ENCODE results near the gene CD59.

The CD59 gene

GRCh38 chr11:33725496-33725895 lies 10.7 kb downstream of the CD59 start:
- no peak for DNase-seq (ENCODE audit: extremely low spot score)
- POLR2A ChIA-PET, result interaction anchor here (0.6 kb wide), 1 partner anchor 306 kb away, joined by 9 read pairs; no protein-coding TSS in a partner anchor
- CTCF ChIA-PET, result interaction anchor here (1.9 to 15.2 kb wide), 2 partner anchors 9 to 14 kb away, joined by 10 to 265 read pairs; partner anchors contain the start of gene CD59
- no peak for TF ChIP-seq CTCF (IDR thresholded peaks at IDR 0.05; ENCODE audit: control extremely low read depth, extremely low read depth, low read depth, missing control alignments)

- TF ChIP-seq CTCF (IDR thresholded peaks at IDR 0.05; ENCODE audit: control extremely low read depth, extremely low read depth, low read depth, missing control alignments), result no peak
- ChIA-PET CTCF (interaction anchor here (0.9 to 15.2 kb wide), 3 partner anchors 9 to 18 kb away, joined by 3 to 265 read pairs (median 10); partner anchors contain the start of gene CD59), POLR2A (interaction anchor here (0.5 kb wide), 1 partner anchor 403 kb away, joined by 4 read pairs; no protein-coding TSS in a partner anchor)
- no peak for DNase-seq (ENCODE audit: extremely low spot score)
These were observed 11.6 kb downstream of the CD59 start for GRCh38 chr11:33724644-33725035.

GRCh38 chr11:33723238-33723881 lies 12.9 kb downstream of the CD59 start:
- POLR2A ChIA-PET, result no interaction called here
- DNase-seq (ENCODE audit: extremely low spot score), result no peak
- CTCF ChIA-PET, result interaction anchor here (0.9 to 15.2 kb wide), 2 partner anchors 16 kb away, joined by 3 to 265 read pairs; partner anchors contain the start of gene CD59
- no peak for TF ChIP-seq CTCF (IDR thresholded peaks at IDR 0.05; ENCODE audit: control extremely low read depth, extremely low read depth, low read depth, missing control alignments)

GRCh38 chr11:33722590-33723234 lies 13.5 kb downstream of the CD59 start:
- ChIA-PET POLR2A (no interaction called here), CTCF (interaction anchor here (15.2 kb wide), 1 partner anchor 16 kb away, joined by 265 read pairs; the partner anchor contains the start of gene CD59)
- TF ChIP-seq CTCF (IDR thresholded peaks at IDR 0.05; ENCODE audit: control extremely low read depth, extremely low read depth, low read depth, missing control alignments), result no peak
- peak; percentile 72 for DNase-seq (ENCODE audit: extremely low spot score)

- TF ChIP-seq CTCF (IDR thresholded peaks at IDR 0.05; ENCODE audit: control extremely low read depth, extremely low read depth, low read depth, missing control alignments), result no peak
- ChIA-PET CTCF (interaction anchor here (15.2 kb wide), 1 partner anchor 17 kb away, joined by 265 read pairs; the partner anchor contains the start of gene CD59), POLR2A (no interaction called here)
- DNase-seq (ENCODE audit: extremely low spot score), result no peak
These were observed 14.2 kb downstream of the CD59 start for GRCh38 chr11:33721984-33722383.

GRCh38 chr11:33721426-33721825 lies 14.8 kb downstream of the CD59 start:
- POLR2A ChIA-PET, result no interaction called here
- DNase-seq (ENCODE audit: extremely low spot score), result no peak
- TF ChIP-seq CTCF (IDR thresholded peaks at IDR 0.05; ENCODE audit: control extremely low read depth, extremely low read depth, low read depth, missing control alignments), result no peak
- CTCF ChIA-PET, result interaction anchor here (15.2 kb wide), 1 partner anchor 18 kb away, joined by 265 read pairs; the partner anchor contains the start of gene CD59
